Measurements from ENCODE around the gene FAM72A.
A peak's percentile ranks its signal among the peaks of the same experiment; 100 is the strongest.
"Not testable (repeated sequence)": the region's sequence is repeated elsewhere in the genome, so short reads cannot be mapped to it uniquely, and the experiment has no call there.

FAM72A gene

GRCh38 chr1:206202789-206203363, at the start of gene FAM72A:
TSS of gene FAM72A (minus strand) at chr1:206202839. CDS start at chr1:206202025, 814 bp downstream.
- not testable (repeated sequence) for H3K27me3 Mint-ChIP-seq; H3K4me1 Mint-ChIP-seq (ENCODE audit: low read depth); H3K9me3 Mint-ChIP-seq; H3K36me3 Mint-ChIP-seq (ENCODE audit: low read depth)
- Mint-ChIP-seq H3K4me3 (peak within 1 kb of the TSS; percentile 79), H3K27ac (peak within 1 kb of the TSS; percentile 83)

GRCh38 chr1:206250953-206251681, 48.5 kb upstream of the FAM72A start:
- not testable (repeated sequence) for H3K36me3 Mint-ChIP-seq (ENCODE audit: low read depth); H3K27me3 Mint-ChIP-seq; H3K27ac Mint-ChIP-seq; H3K9me3 Mint-ChIP-seq; H3K4me3 Mint-ChIP-seq
- H3K4me1 Mint-ChIP-seq (ENCODE audit: low read depth): peaks cover 14% of the 10 kb centered on the region

GRCh38 chr1:206246129-206246886, 43.7 kb upstream of the FAM72A start:
- H3K4me3 Mint-ChIP-seq; H3K4me1 Mint-ChIP-seq (ENCODE audit: low read depth); H3K27me3 Mint-ChIP-seq; H3K36me3 Mint-ChIP-seq (ENCODE audit: low read depth); H3K9me3 Mint-ChIP-seq; H3K27ac Mint-ChIP-seq: not testable (repeated sequence)

DNA sequence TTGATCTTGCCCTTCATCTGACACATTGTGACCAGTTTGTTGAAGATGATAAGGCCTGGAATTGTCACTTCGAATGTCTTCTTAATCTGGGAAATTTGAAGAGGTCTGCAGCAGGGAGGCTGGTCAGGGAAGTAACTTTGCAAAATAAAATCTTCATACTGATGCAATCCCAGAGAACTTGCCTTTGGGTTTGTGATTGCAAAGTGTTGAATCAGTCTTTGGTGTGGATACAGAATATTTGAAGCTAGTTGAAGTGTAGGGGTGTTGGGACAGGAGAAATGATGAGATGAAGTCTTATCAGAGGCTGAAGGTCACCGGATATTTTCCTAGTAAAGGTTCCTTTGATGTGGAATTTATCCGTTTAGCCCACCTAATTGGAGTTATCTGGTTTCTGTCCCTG, 42.8 kb upstream of the FAM72A start:
- H3K4me1 Mint-ChIP-seq (ENCODE audit: low read depth); H3K9me3 Mint-ChIP-seq; H3K36me3 Mint-ChIP-seq (ENCODE audit: low read depth); H3K27ac Mint-ChIP-seq; H3K27me3 Mint-ChIP-seq; H3K4me3 Mint-ChIP-seq: not testable (repeated sequence)

GRCh38 chr1:206243335-206243734, 40.7 kb upstream of the FAM72A start:
- not testable (repeated sequence) for H3K4me3 Mint-ChIP-seq; H3K4me1 Mint-ChIP-seq (ENCODE audit: low read depth); H3K36me3 Mint-ChIP-seq (ENCODE audit: low read depth); H3K9me3 Mint-ChIP-seq; H3K27me3 Mint-ChIP-seq; H3K27ac Mint-ChIP-seq

GRCh38 chr1:206240288-206240687, 37.6 kb upstream of the FAM72A start:
- not testable (repeated sequence) for H3K27ac Mint-ChIP-seq; H3K27me3 Mint-ChIP-seq; H3K4me3 Mint-ChIP-seq; H3K4me1 Mint-ChIP-seq (ENCODE audit: low read depth); H3K36me3 Mint-ChIP-seq (ENCODE audit: low read depth); H3K9me3 Mint-ChIP-seq

- not testable (repeated sequence) for H3K27me3 Mint-ChIP-seq; H3K27ac Mint-ChIP-seq; H3K36me3 Mint-ChIP-seq (ENCODE audit: low read depth); H3K4me3 Mint-ChIP-seq; H3K9me3 Mint-ChIP-seq; H3K4me1 Mint-ChIP-seq (ENCODE audit: low read depth)
Measured at GRCh38 chr1:206235190-206235589, 32.6 kb upstream of the FAM72A start.

DNA sequence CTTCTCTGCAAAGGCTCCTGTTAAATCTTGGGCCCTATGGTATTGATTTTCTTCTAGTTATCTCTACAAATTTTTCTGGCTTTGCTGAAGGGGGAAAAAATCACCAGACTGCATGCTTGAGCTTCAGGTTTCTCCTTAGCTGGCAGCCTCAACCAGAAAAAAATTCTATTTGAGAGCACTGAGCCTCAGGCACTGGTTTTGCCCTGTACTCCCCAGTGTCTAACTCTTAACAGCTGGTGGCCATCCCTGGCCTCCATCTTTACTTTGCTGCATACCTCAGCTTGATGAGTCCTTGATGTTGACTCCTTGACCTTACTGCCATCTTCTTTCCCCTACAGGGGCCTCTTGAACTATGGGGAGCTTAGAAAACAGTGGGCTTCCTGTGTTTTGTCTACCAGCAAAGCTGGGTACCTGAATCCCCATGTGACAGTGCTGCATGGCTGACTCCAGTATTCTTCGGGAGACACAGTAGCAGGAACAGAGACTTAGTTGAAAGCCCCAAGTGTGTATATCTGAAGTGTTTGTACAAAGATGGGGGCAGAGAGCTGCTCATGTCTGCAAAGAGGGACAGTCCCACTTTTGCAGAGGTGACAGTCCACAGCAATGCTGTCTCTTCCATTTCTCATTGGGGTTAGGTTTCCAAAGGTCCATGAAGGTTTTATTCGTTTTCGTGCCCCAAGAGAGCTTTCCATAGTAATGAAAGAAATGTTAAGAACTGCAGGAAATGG, 31.7 kb upstream of the FAM72A start:
- not testable (repeated sequence) for H3K4me1 Mint-ChIP-seq (ENCODE audit: low read depth); H3K27me3 Mint-ChIP-seq; H3K9me3 Mint-ChIP-seq; H3K4me3 Mint-ChIP-seq; H3K36me3 Mint-ChIP-seq (ENCODE audit: low read depth); H3K27ac Mint-ChIP-seq

DNA sequence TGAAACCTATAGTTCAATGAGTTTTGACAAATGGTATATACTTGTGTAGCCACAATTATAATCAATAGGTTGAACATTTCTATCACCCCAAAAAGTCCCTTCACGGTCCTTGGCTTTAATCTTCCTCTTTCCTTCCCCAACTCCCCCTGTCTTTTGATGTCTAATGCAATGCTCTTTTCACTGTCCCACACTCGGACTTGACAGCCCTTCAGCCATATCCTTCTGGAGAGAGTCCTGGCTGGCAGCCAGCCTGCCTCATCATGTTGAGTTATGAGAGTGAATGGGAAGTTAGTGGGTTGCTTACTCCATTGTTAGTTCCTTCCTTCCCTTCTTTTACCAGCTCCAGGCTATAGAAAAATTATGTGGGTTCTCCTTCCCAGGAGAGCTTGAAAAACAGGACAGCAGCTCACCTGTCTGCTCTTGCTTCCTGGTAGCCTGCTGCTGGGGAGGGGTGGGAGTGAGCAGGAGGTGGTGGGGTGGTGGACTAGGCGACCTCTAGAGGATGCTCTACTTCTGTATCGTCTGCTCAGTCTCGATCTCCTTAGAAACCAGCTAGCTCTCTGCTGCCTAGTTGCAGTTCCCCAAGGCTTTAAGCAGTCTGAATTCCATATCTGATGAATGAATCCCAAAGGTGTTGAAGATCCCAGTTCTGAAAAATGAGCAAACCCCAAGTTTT, 30.5 kb upstream of the FAM72A start:
- not testable (repeated sequence) for H3K4me1 Mint-ChIP-seq (ENCODE audit: low read depth); H3K27me3 Mint-ChIP-seq; H3K36me3 Mint-ChIP-seq (ENCODE audit: low read depth); H3K4me3 Mint-ChIP-seq; H3K9me3 Mint-ChIP-seq; H3K27ac Mint-ChIP-seq

- not testable (repeated sequence) for H3K9me3 Mint-ChIP-seq; H3K27ac Mint-ChIP-seq; H3K27me3 Mint-ChIP-seq; H3K36me3 Mint-ChIP-seq (ENCODE audit: low read depth); H3K4me3 Mint-ChIP-seq; H3K4me1 Mint-ChIP-seq (ENCODE audit: low read depth)
Measured at GRCh38 chr1:206231989-206232388, 29.4 kb upstream of the FAM72A start.

DNA sequence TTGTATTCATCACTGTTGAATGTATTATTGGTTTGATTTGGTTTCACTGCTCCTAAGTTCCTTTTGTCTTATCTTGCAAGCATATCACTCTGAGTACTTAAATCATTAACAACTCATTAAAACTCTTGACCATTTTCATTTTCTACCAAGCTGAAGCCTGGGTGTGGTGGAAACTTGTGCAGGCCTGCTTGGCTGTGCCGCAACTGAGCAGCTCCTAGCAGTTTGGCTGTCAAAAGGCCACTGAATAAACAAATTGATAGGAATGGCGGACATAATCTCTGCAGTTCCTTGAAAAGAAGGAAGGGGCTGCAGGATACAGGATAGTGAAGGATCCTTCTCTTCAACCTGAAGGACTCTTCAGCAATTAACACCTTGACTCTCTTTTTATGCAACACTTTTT, 26.6 kb upstream of the FAM72A start:
- H3K27ac Mint-ChIP-seq; H3K27me3 Mint-ChIP-seq; H3K9me3 Mint-ChIP-seq; H3K36me3 Mint-ChIP-seq (ENCODE audit: low read depth); H3K4me3 Mint-ChIP-seq; H3K4me1 Mint-ChIP-seq (ENCODE audit: low read depth): not testable (repeated sequence)

GRCh38 chr1:206226886-206227285, 24.2 kb upstream of the FAM72A start:
- not testable (repeated sequence) for H3K27me3 Mint-ChIP-seq; H3K4me3 Mint-ChIP-seq; H3K9me3 Mint-ChIP-seq; H3K27ac Mint-ChIP-seq; H3K36me3 Mint-ChIP-seq (ENCODE audit: low read depth); H3K4me1 Mint-ChIP-seq (ENCODE audit: low read depth)

GRCh38 chr1:206225386-206225785, 22.7 kb upstream of the FAM72A start:
- H3K27me3 Mint-ChIP-seq; H3K9me3 Mint-ChIP-seq; H3K4me1 Mint-ChIP-seq (ENCODE audit: low read depth); H3K27ac Mint-ChIP-seq; H3K36me3 Mint-ChIP-seq (ENCODE audit: low read depth); H3K4me3 Mint-ChIP-seq: not testable (repeated sequence)

DNA sequence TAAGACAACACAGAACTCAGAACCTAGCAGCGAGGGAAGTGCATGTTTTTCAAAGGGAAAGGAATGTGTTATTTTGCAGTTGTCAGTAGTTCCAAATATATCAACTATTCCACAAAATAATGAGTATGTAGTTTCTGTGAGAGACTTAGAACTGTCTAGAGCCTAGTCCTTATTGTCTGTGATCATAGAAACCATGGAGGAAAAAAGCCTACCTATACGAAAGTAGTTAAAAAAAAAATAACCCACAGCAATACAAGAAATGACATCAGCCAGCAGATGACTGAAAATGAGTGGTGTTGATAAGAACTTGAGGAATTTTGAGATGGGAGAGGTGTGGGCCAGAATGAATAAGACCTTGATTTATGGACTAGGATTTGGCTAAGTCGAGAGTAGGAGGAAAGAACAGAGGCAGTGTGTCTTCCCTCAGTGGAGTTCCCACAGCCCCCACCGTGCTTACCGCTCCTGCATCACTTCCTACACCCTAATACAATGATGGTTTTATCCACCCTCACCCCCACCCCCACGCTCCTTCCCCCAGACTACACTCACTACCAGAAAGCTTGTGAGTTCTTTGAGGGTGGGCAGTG, 21.6 kb upstream of the FAM72A start:
- H3K4me1 Mint-ChIP-seq (ENCODE audit: low read depth); H3K27me3 Mint-ChIP-seq; H3K36me3 Mint-ChIP-seq (ENCODE audit: low read depth); H3K27ac Mint-ChIP-seq; H3K4me3 Mint-ChIP-seq; H3K9me3 Mint-ChIP-seq: not testable (repeated sequence)

DNA sequence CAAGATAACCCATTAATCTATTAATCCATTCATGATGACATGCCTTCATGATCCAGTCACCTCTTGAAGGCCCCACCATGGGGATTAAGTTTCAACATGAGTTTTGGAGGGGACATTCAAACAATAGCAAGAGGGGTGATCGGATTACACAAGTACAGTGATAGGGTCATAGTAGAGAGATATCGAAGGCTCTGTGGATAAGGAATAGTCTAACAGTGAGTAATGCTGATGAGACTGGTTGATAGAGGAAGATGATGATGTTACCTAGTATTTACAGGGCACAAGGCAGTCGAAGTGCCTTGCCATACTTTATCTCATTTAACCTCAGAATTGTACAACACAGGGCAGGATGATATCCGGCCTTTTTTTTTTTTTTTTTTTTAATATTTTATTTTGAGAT, 18.9 kb upstream of the FAM72A start:
- H3K9me3 Mint-ChIP-seq; H3K36me3 Mint-ChIP-seq (ENCODE audit: low read depth); H3K4me1 Mint-ChIP-seq (ENCODE audit: low read depth); H3K4me3 Mint-ChIP-seq; H3K27ac Mint-ChIP-seq; H3K27me3 Mint-ChIP-seq: not testable (repeated sequence)
